Measurements from ENCODE around the gene HOXA5.

Gene HOXA5

DNA sequence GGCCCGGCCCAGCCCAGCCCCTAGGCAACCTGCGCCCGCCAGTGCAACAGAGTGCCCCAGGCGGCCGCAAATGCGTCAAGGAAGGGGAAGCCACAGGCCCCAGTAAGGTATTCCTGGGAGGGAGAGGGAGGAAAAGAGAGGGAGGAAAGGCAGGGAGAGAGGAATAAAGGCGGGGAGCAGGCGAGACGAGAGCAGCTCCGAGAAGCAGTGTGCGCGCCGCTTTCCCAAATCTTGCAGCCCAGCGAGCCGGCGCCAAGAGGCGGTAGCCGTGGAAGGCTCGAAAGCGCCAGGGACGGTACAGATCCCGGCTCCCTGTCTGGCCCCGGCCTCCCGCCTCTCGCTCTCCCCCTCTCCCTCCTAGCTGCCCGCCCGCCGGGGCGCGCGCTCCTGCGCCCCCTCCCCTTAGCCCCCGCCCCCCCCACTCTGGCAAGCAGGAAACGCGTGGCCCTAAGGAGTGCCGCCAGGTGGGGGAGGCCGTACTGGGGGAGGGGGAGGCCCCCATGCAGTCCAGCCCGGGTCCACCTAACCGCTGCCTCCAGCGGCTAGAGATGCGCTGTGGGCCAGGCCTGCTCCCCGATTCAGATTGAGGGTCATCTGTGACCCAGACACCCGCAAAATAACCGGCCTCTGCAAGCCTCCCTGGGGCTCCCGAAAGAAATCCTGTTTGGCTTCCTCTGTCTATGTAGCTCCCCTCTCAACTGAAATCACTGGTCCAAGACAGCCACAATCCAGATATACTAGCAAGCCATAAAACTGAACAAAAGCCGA is 26.4 kb upstream of the HOXA5 start (continued):
- TF ChIP-seq ZNF561 (tag by site-specific recombination; IDR thresholded peaks at IDR 0.05; ENCODE audit: borderline replicate concordance) (no peak), KLF8 (tag by site-specific recombination; IDR thresholded peaks at IDR 0.05) (peak; percentile 77), SETDB1 (IDR thresholded peaks at IDR 0.05; ENCODE audit: insufficient read length, low read length) (no peak), BCL11B (tag by site-specific recombination; IDR thresholded peaks at IDR 0.05; ENCODE audit: low read depth) (peak; percentile 58; the same call in 1 of the 2 replicates), FEZF1 (tag by site-specific recombination; IDR thresholded peaks at IDR 0.05) (no peak), KLF17 (tag by site-specific recombination; IDR thresholded peaks at IDR 0.05) (0 out of 2 replicates have a peak, but pooled peaks have one; percentile 26), ZSCAN5A (tag by site-specific recombination; IDR thresholded peaks at IDR 0.05) (no peak), ZNF16 (tag by site-specific recombination; IDR thresholded peaks at IDR 0.05; ENCODE audit: low read depth) (no peak), ZNF433 (tag by site-specific recombination; IDR thresholded peaks at IDR 0.05; ENCODE audit: low read depth) (no peak), ZNF571 (tag by site-specific recombination; IDR thresholded peaks at IDR 0.05) (no peak), ZNF335 (tag by site-specific recombination; conservative IDR thresholded peaks at IDR 0.05) (peak; percentile 55), ZNF530 (tag by site-specific recombination; IDR thresholded peaks at IDR 0.05; ENCODE audit: low read depth) (no peak), KLF1 (tag by site-specific recombination; IDR thresholded peaks at IDR 0.05) (no peak), GFI1B (tag by site-specific recombination; IDR thresholded peaks at IDR 0.05) (peak; percentile 79), ZNF174 (tag by site-specific recombination; IDR thresholded peaks at IDR 0.05) (no peak), ZFP41 (tag by site-specific recombination; IDR thresholded peaks at IDR 0.05; ENCODE audit: borderline replicate concordance) (no peak), ZNF19 (tag by site-specific recombination; IDR thresholded peaks at IDR 0.05; ENCODE audit: low read depth) (no peak), ZNF660 (tag by site-specific recombination; IDR thresholded peaks at IDR 0.05) (no peak)
- TF ChIP-seq, protein P1, sequence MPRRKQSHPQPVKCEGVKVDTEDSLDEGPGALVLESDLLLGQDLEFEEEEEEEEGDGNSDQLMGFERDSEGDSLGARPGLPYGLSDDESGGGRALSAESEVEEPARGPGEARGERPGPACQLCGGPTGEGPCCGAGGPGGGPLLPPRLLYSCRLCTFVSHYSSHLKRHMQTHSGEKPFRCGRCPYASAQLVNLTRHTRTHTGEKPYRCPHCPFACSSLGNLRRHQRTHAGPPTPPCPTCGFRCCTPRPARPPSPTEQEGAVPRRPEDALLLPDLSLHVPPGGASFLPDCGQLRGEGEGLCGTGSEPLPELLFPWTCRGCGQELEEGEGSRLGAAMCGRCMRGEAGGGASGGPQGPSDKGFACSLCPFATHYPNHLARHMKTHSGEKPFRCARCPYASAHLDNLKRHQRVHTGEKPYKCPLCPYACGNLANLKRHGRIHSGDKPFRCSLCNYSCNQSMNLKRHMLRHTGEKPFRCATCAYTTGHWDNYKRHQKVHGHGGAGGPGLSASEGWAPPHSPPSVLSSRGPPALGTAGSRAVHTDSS (tag by site-specific recombination; IDR thresholded peaks at IDR 0.05) = no peak

GRCh38 chr7:27168265-27168947 is 24.9 kb upstream of the HOXA5 start:
- H3K36me3 ChIP-seq (ENCODE audit: control insufficient read depth in 2 of 2, insufficient read depth in 1 of 2, low read length in 2 of 2) = peaks cover 15 to 41% of the 10 kb centered on the region in 2 experiments
- POLR2A ChIA-PET = interaction anchor here (0.6 to 11.2 kb wide), 13 partner anchors 11 to 1585 kb away, joined by 3 to 237 read pairs (median 9); partner anchors contain the start of genes CBX3, HOXA11, HOXA5 and HOXA7
- TF ChIP-seq ZNF398 (tag by site-specific recombination; IDR thresholded peaks at IDR 0.05) (no peak), ZNF362 (tag by site-specific recombination; IDR thresholded peaks at IDR 0.05) (peak; percentile 88; the same call in 1 of the 2 replicates), ZNF621 (tag by site-specific recombination; IDR thresholded peaks at IDR 0.05) (no peak), ZNF133 (tag by site-specific recombination; IDR thresholded peaks at IDR 0.05) (no peak), ZNF335 (tag by site-specific recombination; conservative IDR thresholded peaks at IDR 0.05) (0 out of 2 replicates have a peak, but pooled peaks have one; percentile 32)
- TF ChIP-seq, protein P2, sequence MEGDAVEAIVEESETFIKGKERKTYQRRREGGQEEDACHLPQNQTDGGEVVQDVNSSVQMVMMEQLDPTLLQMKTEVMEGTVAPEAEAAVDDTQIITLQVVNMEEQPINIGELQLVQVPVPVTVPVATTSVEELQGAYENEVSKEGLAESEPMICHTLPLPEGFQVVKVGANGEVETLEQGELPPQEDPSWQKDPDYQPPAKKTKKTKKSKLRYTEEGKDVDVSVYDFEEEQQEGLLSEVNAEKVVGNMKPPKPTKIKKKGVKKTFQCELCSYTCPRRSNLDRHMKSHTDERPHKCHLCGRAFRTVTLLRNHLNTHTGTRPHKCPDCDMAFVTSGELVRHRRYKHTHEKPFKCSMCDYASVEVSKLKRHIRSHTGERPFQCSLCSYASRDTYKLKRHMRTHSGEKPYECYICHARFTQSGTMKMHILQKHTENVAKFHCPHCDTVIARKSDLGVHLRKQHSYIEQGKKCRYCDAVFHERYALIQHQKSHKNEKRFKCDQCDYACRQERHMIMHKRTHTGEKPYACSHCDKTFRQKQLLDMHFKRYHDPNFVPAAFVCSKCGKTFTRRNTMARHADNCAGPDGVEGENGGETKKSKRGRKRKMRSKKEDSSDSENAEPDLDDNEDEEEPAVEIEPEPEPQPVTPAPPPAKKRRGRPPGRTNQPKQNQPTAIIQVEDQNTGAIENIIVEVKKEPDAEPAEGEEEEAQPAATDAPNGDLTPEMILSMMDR (tag by site-specific recombination; IDR thresholded peaks at IDR 0.05) = peak; percentile 23; the same call in 1 of the 2 replicates
- TF ChIP-seq, protein P3, sequence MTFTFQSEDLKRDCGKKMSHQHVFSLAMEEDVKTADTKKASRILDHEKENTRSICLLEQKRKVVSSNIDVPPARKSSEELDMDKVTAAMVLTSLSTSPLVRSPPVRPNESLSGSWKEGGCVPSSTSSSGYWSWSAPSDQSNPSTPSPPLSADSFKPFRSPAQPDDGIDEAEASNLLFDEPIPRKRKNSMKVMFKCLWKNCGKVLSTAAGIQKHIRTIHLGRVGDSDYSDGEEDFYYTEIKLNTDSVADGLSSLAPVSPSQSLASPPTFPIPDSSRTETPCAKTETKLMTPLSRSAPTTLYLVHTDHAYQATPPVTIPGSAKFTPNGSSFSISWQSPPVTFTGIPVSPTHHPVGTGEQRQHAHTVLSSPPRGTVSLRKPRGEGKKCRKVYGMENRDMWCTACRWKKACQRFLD (tag by site-specific recombination; IDR thresholded peaks at IDR 0.05) = no peak

More at GRCh38 chr7:27168265-27168947, 24.9 kb upstream of the HOXA5 start:
- Histone ChIP-seq H3K4me1 (ENCODE audit: control insufficient read depth, insufficient read depth, low read length) (peaks cover 7% of the 10 kb centered on the region; the same call in 1 of the 2 replicates), H3K9me3 (ENCODE audit: control insufficient read depth, insufficient read depth, low read depth, low read length) (no peaks in the 10 kb centered on the region), H3K4me3 (ENCODE audit: low read depth, low read length) (peak overlapping the region; percentile 76), H3K27ac (ENCODE audit: extremely low read depth, low read depth, low read length) (peak overlapping the region; percentile 100)
- CTCF ChIA-PET = interaction anchor here (0.6 to 1.6 kb wide), 9 partner anchors 14 to 1313 kb away, joined by 3 to 7 read pairs (median 4); no protein-coding TSS in a partner anchor
